ENCODE results near the gene CDCA8.

Gene CDCA8

DNA sequence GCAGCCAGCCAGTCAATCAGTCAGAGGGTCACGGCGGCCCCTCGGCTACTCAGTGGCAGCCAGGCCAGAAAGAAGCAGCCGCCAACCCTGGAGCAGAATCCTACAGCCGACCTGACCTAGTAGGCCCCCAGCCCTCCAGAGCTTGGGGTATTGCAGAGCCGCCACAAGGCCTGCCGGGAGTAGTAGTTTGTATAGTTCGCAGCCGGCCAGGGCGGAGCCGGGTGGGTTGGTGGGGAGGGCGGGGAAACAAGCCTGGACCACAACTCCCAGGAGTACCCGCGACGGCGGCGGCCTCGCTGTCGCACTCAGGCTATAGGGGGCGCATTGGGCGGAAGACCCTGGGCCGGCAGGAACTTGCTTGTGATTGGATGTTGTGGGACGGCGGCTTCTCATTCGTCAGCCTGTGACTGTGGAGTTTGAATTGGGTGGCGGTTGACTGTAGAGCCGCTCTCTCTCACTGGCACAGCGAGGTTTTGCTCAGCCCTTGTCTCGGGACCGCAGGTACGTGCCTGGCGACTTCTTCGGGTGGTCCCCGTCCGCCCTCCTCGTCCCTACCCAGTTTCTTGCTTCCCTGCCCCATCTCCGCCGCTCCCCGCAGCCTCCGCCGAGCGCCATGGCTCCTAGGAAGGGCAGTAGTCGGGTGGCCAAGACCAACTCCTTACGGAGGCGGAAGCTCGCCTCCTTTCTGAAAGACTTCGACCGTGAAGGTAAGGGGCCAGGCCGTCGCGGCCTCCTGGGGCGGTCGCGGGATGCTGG, at the start of gene CDCA8:
Gene CDCA8 (plus strand): TSS at position 439 of the 756 bp plus-strand sequence. CDS start 175 bp downstream, at position 614.
- DNase-seq, result peak; percentile 97

DNA sequence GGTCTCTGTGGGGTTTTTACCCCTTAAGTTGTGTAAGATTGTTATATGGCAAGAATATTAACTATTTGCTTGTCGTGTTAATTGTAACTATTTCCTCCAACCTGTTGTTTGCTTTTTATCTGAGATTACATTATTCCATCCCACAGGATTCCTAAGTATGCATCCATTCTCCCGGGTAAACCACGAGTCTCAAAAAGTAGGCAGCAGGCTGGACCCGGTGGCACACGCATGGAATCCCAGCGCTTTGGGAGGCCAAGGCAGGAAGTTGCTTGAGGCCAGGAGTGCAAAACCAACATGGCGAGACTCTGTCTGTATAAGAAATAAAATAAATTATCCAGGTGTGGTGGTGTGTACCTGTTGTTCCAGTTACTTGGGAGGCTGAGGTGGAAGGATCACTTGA, 45.0 kb upstream of the CDCA8 start:
- DNase-seq, result no peak

DNA sequence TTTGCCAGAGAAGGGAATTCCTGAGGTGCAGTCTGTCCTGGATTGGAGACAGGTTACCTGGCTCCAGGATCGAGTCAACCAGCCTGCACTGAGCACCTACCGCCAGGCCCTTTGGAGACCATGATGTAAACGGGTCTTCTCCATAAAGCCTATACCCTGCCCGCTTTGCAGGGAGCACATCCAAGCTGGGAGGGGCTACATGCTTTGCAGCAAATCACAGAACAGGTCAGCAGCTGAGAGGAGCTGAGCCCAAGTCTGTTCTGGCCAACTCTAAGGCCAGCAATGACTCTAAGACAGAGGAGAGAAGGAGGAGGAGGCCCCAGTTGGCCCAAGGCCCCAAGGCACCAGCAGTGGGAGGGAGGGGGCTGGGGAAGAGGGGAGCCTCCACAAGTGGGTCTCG, 42.1 kb upstream of the CDCA8 start:
- DNase-seq, result no peak

DNA sequence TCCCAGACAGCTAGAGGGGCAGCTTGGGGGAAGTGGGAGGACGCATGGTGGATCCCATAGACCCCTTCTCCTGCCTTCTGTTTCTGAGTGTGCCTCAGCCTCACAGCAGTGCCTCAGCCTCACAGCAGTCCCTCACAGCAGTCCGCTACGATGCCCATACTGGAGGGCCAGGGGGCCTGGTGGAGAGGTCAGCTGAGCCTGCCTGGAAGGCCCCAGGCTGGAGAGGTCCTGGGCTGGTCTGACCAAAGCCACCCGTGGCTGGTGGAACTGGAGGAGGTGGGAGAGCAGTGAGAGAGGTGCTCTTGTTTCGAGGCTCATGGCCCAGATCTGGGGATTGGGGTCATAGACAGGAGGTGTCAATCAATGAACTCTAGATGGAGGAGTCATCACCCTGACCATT, 41.6 kb upstream of the CDCA8 start:
- DNase-seq, result no peak

DNA sequence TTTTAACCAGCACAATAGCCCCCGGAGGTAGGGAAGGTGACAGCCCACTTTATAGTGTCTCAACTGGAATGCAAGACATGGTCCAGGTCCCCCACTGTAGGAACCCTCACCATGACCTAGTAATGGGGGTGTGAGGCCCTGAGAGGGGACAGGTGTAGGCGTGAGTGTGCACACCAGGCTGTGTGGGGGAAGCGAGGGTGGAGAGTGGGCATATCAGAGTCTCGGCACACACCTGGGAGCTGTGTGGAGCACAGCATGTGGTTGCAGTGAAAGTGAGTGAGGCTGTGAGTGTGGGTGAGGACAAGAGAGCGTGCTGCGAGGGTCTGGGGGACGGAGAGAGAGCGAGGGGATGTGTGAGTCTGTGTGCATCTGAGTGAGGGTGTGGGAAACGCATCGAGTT, 40.5 kb upstream of the CDCA8 start:
- no peak for DNase-seq

DNA sequence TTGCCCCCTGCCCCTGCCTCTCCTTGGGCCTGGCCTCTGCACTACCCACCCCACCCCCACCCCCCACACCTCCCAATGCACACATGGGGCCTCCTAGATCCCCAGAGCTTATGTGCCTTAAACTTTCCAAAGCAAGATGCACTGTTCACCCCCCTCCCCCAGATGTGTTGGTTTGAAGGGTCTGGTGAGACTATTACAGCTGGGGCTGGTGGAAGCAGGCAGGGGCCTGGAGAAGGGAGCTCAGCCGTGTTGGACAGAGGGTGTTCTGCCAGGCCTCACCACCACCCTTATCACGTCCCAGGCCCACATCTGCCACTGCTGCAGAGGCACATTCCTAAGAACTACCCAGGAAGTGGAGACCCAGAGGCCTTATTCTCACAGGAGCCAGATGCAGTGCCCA, 39.3 kb upstream of the CDCA8 start:
- DNase-seq, result no peak

DNA sequence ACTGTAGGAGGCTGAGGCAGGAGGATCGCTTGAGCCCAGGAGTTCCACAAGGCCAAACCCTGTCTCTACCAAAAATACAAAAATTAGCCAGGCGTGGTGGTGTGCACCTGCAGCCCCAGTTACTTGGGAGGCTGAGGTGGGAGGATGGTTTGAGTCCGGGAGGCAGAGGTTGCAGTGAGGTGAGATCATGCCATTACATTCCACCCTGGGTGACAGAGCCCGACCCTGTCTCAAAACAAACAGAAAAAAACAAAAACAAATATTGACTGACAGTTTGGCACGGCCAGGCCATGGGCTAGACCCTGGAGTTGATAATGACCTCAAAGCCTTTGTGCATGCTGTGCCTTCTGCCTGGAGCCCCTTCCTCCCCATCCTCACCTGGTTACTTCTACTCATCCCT, 38.4 kb upstream of the CDCA8 start:
- no peak for DNase-seq

DNA sequence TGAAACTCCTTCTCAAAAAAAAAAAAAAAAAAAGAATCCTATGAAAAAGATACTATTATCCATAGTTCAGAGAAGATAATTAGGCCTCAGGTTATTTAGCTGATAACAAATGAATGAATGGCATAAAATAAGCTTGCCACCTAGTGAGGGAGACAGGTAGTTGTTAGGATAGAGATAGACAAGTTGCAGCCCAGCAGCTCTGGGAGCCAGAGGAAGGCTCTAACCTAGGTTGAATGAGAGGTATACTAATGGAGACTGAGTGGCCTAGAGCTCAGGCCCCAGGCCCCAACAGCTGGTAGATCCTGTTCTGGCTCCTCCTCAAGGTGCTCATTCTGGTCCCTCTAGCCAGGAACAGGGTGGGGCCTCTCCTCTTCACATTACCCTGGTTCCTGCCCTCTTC, 37.0 kb upstream of the CDCA8 start:
- no peak for DNase-seq

DNA sequence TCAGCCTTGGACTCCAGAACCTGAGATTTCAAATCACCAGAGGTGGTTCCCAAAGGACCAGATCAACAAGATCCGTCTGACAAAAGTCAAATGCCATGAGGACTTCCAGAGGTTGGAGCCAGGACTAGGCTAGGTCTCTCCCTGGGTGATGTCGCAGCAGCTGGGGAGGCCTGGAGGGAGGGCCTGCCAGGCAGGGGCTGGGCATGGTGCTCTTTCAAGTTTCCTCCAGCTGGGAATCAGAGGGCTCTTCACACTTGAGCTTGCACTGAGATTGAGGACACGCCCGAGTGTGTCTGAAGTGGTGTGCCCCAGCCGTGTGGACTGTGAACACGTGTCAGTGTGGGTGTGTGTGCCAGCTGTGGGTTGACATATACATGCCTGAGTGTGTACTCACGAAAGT, 36.3 kb upstream of the CDCA8 start:
- DNase-seq, result no peak

DNA sequence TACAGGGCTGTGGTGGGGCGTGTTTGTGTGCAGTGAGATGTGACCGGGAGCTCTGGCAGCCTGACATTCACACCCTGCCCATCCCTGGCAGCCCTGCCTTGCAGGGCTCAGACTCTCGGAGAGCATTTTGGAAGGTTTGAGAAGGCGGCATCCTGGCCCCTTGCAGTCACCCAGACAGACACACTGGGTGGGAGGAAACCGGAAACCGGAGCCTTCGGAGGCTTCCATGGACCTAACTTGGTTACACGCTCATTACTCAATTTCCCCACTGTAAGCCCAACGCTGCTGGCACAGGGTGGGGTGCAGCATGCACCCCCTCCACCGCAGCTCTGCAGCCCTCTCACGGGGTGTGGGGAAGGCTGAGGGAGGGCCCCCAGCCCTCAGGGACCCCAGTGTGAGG, 35.4 kb upstream of the CDCA8 start:
- DNase-seq, result no peak

DNA sequence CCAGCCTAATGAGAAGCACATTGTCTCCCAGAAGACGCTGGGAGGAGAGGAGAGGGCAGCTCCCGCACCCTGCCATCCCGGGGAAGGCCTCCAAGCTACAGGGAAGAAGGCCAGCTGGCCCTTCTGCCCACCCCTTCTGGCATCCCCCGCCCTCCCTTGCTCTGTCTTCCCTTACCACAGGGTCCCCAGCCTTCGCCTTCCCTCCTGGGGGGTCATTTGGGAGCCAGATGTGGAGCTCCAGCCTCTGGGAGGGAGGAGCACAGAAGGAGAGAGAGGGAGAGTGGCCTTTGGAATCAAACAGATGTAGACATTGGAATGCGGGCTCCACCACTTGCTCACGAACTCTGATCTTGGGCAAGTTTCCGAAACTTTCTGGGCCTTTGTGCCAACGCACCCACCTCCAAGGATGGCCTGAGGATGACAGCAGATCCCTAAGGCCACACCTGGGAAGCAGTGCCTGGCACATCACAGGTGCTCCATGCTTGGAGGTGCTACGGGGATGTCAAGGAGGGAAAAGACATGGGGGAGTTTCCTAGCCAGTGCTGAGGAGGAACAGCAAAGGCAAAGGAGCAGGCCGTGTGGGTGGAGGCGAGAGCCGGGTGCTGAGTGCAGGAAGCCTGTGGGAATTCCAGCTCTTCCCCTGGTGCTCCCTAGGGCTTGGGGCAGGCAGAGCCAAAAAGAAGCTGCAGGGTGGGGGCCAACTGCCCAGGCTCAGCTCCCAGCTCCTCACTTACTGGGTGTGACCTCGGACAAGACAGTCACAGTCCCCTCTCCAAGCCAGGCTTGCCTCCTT, 34.5 kb upstream of the CDCA8 start:
- no peak for DNase-seq

DNA sequence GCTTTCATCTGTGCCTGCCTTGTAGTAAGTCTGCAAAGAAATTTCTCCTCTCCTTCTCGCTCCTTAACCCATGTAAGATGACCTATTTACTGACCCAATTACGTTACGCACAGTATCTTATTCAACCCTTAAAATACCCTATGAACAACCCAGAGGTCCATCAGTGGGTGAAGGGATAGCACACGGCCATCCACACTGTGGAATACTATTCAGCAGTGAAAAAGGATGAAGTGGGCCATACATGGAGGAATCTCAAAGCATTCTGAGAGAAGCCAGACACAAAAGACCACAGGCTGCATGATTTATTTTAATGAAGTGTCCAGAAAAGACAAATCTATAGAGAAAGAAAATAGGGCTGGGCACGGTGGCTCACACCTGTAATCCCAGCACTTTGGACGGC, 33.8 kb upstream of the CDCA8 start:
- no peak for DNase-seq

DNA sequence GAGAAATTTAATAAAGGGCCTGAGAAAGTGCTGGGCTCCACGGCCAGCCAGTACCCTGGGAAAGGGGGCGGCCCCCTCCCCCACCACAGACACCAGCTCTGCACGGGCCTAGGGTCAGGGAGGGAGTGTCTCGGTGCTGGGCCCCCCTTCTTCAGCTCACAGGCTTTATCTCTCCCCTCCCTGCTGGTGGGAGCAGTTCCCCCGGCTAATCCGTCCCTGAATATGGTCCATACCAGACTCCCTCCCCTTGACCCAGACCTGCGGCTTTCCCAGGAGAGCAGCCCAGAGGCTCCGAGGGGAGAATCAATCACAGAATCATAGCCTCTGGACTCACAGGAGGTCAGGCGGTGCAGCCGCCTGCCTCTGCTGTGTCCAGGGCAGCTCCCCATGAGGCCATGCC, 31.7 kb upstream of the CDCA8 start:
- no peak for DNase-seq

DNA sequence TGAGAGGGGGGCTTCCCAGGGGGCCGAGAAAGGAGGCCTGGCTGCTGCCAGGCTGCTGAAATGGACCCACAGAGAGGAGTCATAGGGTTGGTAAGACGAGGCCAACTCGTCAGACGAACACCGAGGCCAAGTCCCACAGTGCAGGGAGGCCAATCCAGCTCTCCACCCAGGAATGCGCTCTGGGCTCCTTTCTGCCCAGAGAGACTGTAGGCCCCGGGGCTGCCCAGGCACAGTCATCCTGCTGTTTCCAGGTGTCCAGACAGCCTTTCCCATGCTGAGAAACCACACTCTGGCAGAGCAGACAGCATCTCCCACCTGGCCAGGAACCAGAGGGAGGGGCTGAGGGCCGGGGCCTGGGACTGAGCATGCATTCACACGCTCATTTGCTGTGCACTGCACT, 30.9 kb upstream of the CDCA8 start:
- no peak for DNase-seq

DNA sequence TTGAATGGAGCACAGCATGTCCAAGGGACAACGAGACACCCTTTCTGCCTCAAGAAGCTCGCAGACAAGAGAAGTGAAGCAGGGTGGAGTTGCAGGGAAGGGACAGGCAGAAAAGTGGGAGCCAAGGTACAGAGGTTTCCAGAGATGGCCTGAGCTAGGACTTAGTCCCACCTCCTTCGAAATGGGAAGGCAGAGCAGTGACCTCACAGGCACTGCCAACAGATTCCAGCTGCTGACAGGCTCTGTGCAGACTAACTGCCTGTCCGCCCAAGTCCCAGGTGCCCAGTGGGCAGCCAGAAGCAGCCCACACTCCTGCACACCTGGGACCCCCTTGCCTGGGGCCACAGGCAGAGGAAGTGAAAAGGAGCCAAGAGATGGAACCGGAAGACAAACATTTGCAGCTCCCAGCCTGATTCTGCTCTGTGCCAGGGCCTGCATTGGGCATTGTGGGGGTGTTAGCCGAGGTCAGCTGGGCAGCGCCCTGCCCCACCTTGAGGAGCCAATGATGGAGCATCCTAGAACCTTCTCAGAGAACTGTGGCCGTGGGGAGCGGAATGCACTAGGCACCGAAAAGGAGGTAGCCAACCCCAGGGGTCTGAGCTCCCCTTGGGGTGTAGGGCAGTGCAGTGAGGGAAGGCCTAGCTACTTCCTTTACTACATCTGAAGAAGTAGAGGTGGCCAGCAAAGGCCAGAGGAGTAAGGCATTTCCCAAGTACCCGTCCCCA, 30.1 kb upstream of the CDCA8 start:
- DNase-seq, result no peak

DNA sequence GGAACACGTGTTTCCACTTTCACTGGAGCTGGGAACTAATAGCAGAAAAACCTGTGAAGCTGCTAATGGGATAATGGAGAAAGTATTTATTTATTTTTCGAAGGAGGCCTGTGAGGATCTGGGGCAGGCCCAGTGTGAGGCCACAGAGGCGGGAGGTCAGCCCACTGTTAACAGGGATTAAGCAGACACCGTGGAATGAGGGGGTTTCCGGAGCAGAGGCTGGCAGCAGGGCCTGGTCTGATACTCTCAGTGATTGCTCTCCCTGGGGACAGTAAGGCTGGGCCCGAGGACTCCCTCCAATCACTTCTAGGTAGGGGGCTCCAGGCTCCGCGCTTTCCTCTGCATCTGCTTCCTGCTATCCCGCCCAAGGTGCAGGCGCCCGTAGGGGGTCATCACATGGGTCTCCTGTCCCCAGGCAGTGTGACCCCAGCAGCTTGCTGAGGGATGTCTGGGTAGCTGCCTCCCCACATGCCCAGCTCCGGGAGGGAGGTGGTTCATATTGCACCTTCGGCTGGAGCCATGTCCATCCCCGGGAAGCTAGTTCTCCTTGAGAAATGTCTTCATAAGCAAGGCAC, 28.8 kb upstream of the CDCA8 start:
- DNase-seq, result no peak

DNA sequence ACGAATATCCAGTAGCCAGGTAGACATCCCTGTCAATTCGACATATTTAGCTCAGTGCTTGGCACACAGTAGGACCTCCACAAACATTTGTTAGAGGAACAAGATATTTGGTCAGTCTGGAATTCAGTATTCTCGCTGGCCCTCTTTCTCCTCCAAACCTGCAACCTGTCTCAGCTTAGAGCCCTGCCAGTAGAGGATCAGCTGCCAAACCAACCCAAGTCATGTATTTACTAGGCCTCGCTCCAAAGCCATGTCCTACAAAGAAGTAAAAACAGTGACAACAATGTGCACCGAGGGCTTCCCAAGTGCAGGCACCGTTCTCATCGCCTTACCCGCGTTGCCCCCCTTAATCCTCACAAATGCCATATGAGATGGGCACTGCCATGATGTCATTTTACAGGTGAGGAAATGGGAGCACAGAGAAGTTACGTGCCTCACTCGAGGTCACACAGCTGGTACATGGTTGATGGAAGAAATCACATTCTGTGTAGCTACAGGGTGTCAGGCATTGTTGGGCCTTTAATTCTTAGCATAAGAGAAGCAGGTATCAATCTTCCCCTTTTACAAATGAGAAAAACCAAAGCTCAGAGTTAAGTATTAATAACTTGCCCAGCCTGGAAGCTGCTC, 26.0 kb upstream of the CDCA8 start:
- DNase-seq, result no peak

DNA sequence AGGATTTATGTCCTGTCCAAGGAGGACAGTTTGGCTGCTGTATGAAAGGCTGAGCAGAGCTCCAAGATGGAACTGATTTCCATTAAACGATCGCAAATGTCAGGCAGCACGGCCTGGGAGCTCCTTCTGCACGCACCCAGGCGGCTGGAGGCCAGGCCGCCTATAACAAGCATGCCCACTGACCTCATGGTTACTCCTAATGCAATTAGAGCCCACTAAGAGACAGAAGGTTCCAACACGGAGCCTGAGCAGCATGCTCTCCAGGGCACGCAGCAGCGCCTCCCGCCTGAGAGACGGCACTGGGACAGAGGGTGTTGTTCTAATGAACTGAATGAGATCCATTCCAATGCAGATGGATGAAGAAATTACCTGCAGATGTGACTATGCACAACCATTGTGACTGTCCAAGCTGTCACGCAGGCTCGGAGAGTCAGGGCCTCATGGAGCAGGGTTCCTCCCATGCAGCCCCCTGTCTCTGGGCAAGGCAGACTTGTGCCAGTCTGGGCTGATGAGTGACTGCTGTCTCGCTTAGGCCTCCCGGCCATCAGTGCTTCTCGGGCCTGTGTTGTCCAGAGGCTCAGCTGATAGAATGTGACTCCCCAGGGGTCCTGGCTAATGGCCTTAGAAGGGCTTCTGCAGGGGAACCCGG, 25.2 kb upstream of the CDCA8 start:
- no peak for DNase-seq

DNA sequence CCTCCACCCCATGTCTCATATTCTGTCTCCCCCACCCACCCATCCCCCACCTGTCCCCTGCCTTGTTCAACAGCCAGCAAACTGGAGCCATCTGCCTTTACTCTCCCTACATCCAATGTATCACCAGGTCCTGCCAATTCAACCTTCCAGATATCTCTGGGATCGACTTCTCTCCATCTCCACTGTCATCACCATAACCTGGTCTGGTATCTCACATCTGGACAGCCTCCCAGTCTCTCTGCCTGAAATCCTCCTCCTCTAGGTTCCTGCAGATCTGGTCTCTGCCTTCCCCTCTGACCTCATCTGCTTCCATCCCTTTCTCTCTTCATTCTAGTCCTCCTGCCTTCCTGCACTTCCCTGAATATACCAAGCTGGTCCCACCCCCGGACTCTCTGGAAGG, 22.2 kb upstream of the CDCA8 start:
- no peak for DNase-seq

DNA sequence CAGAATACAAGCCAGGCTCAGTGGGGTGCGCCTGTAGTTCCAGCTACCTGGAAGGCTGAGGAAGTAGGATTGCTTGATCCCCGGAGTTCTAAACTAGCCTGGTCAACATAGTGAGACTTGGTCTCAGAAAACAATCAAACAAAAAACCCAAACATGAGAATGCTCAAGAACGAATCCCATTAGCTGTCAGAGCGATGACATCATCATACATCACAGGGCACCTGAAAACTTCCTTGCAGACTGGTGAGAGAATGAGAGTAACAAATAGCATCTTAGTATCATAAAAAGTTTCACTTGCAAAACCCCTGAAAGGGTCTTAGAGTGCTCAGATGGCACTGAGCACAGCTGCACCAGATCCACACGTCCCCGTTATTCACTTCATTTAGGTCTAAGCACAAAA, 21.1 kb upstream of the CDCA8 start:
- no peak for DNase-seq

DNA sequence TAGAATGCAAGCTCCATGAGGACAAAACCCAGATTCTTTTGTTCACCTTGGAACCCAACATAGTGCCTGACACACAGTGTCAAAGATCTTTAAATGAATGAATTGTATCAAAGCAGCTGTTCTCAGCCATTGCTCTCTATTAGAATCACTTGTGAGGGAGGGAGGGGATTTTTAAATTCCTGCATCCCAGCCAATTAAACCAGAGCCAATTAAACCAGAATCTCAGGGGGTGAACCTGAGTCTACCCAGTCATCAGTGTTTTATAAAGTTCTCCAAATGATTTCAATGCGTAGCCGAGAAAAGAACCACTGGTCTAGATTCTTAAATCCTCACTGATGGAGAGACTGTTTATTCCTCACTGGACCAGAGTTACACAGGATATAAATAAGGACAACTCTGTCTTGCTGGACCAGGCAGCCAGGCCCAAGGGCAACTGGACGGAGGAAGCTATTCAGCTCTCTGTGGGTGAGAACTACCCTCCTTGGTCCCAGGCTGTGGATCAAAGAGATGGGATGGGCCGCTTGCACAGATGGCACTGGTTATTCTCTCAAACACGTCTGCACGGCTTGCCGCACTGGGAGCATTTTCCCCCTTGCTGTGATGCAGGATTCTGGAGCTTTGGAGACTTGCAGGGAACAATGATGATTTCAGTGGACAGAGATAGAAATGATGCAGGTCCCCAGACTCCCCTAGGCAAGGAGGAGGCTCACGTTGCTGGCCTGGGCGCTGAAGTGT, 20.0 kb upstream of the CDCA8 start:
- DNase-seq, result no peak

DNA sequence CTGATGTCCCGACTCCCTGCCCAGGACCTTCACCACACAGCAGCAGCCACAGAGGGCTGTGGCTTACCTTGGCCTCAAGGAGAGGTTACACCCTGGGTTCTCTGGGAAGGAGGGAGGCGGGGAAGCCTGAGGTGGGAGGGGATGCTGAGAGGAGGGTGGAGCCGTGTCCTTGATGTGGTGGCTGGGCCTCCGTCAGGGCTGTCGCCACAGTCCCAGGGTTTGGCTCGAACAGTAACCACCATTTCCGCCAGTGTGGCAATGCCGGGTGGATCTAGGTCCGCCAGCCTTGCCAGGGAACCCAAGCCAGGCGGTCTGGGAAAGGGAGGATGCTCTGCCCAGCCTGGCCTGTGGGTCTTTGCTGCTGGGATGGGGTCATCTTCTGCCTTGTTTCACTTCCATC, 18.4 kb upstream of the CDCA8 start:
- peak; percentile 40 for DNase-seq
